B cell (primary cell): Measurements from ENCODE around the gene SGIP1. TPM values are rescaled to one million over a fixed set of nuclear protein-coding genes. Genes with fewer than 3 reads are reported as not detected.

Experiments
- ATAC-seq: fragments of 200-7000 bp; cut with Tn5 transposase; one replicate; pipeline ENCODE4 v1.10.0; 2021; ENCODE audit warnings: low read depth, mild to moderate bottlenecking, moderate number of reproducible peaks, moderate library complexity
- CTCF ChIA-PET: fragments of 350-600 bp; sonication (Branson Sonifier 250); formaldehyde crosslinking; loops from one replicate; lab custom pipeline; 2021; ENCODE audit warnings: antibody characterized with exemption, inconsistent platforms; lab: Charles Lee
- POLR2A ChIA-PET: fragments of 350-600 bp; sonication (Branson Sonifier 250); formaldehyde crosslinking; loops from one replicate; lab custom pipeline; 2021; ENCODE audit warnings: antibody characterized with exemption; lab: Charles Lee
- DNase-seq: peaks from one replicate; pipeline ENCODE4 v3.0.0; 2013
- H2AFZ ChIP-seq: 2 replicates; pipeline ENCODE4 v1.6.1; 2012; ENCODE audit warnings: mild to moderate bottlenecking, low read depth, low read length; ENCODE audit not compliant: insufficient read depth, poor library complexity, severe bottlenecking
- H3K27ac ChIP-seq, 2 donors: 1 replicate in 1 of 2; 2 replicates in 1 of 2; pipeline ENCODE4 v1.5.1; 2012 to 2013; ENCODE audit warnings: low read length in 2 of 2, mild to moderate bottlenecking in 2 of 2, moderate library complexity in 1 of 2
- H3K27me3 ChIP-seq, 4 experiments: fragments of 200-600 bp in 1 of 4; sonication (generic) in 1 of 4; replicated peaks in 1 of 4; 1 replicate in 2 of 4; 2 replicates in 2 of 4; pipeline versions ENCODE4 v1.6.1 to v1.7.0; 2013 to 2016; ENCODE audit warnings: low read length in 3 of 4, mild to moderate bottlenecking in 2 of 4, mixed read lengths in 1 of 4, moderate library complexity in 1 of 4; ENCODE audit not compliant: insufficient read depth in 4 of 4, control insufficient read depth in 3 of 4; ENCODE audit errors: control extremely low read depth in 1 of 4
- H3K36me3 ChIP-seq, 2 experiments: replicated peaks in 1 of 2; 1 replicate in 1 of 2; 2 replicates in 1 of 2; pipeline versions ENCODE4 v1.6.1 to v1.7.1; 2013; ENCODE audit warnings: low read length in 1 of 2; ENCODE audit not compliant: insufficient read depth in 2 of 2, control insufficient read depth in 1 of 2; ENCODE audit errors: control extremely low read depth in 1 of 2, extremely low read depth in 1 of 2
- H3K4me1 ChIP-seq, 2 donors: fragments of 200-600 bp in 1 of 2; sonication (generic) in 1 of 2; 1 replicate in 1 of 2; 2 replicates in 1 of 2; pipeline versions ENCODE4 v1.5.1 to v1.6.1; 2013 to 2017; ENCODE audit warnings: low read length in 2 of 2; ENCODE audit not compliant: control insufficient read depth in 2 of 2, insufficient read depth in 2 of 2
- H3K4me2 ChIP-seq: replicated peaks from 2 replicates; pipeline ENCODE3; 2012; ENCODE audit warnings: mild to moderate bottlenecking, low read depth, low read length; ENCODE audit not compliant: poor library complexity, severe bottlenecking
- H3K4me3 ChIP-seq, 5 experiments: fragments of 200-600 bp in 1 of 5; sonication (generic) in 1 of 5; 1 replicate in 3 of 5; 2 replicates in 2 of 5; pipeline versions ENCODE4 v1.5.1 to v1.7.0; 2011 to 2016; ENCODE audit warnings: low read length in 4 of 5, mild to moderate bottlenecking in 4 of 5, low read depth in 2 of 5, control low read depth in 1 of 5, moderate library complexity in 1 of 5; ENCODE audit not compliant: insufficient read depth in 1 of 5; ENCODE audit errors: control extremely low read depth in 1 of 5, extremely low read depth in 1 of 5
- H3K79me2 ChIP-seq: fragments of 200-600 bp; sonication (generic); one replicate; pipeline ENCODE4 v1.6.0; 2016; ENCODE audit warnings: low read length; ENCODE audit not compliant: control insufficient read depth, insufficient read depth
- H3K9ac ChIP-seq: fragments of 200-600 bp; sonication (generic); 2 replicates; pipeline ENCODE4 v1.6.1; 2017; ENCODE audit warnings: mild to moderate bottlenecking, low read length, moderate library complexity
- H3K9me3 ChIP-seq, 3 donors: one replicate each; pipeline versions ENCODE4 v1.6.1 to v1.7.1; 2013; ENCODE audit warnings: low read length in 2 of 3; ENCODE audit not compliant: control insufficient read depth in 2 of 3, insufficient read depth in 1 of 3; ENCODE audit errors: control extremely low read depth in 1 of 3
- H4K20me1 ChIP-seq: 2 replicates; pipeline ENCODE4 v1.6.0; 2012; ENCODE audit warnings: mild to moderate bottlenecking, low read length; ENCODE audit not compliant: insufficient read depth, control insufficient read depth, poor library complexity, severe bottlenecking
- H3K27ac Mint-ChIP-seq: one replicate; pipeline ENCODE4 v1.8.0; 2021; ENCODE audit warnings: mixed read lengths
- H3K27me3 Mint-ChIP-seq: one replicate; pipeline ENCODE4 v1.8.0; 2021; ENCODE audit warnings: mixed read lengths
- H3K4me1 Mint-ChIP-seq: one replicate; pipeline ENCODE4 v1.8.0; 2021; ENCODE audit warnings: mixed read lengths
- H3K4me3 Mint-ChIP-seq: one replicate; pipeline ENCODE4 v1.8.0; 2021; ENCODE audit warnings: mixed read lengths
- H3K9me3 Mint-ChIP-seq: one replicate; pipeline ENCODE4 v1.8.0; 2022; ENCODE audit warnings: mixed read lengths; ENCODE audit not compliant: insufficient read depth
- CTCF ChIP-seq: fragments of 200-600 bp; IDR thresholded peaks from one replicate; pipeline ENCODE4 v1.8.0; 2022; ENCODE audit warnings: antibody characterized with exemption, mild to moderate bottlenecking
- EZH2 ChIP-seq: IDR thresholded peaks from 2 replicates; pipeline ENCODE4 v1.6.1; 2012; ENCODE audit warnings: borderline replicate concordance, low read depth, mild to moderate bottlenecking, moderate library complexity, low read length; ENCODE audit not compliant: insufficient read depth, poor library complexity, severe bottlenecking
- WGBS: methylation state at CpG from one replicate; pipeline ENCODE4 v1.1.5; 2013; ENCODE audit warnings: missing lambda C conversion rate; ENCODE audit not compliant: insufficient coverage; 5-methylcytosine and 5-hydroxymethylcytosine counted together
- intact Hi-C: fragments of 100-400 bp; cut with micrococcal nuclease; formaldehyde crosslinking; loops from one replicate; pipeline ENCODE4 v1.10.0; 2022
- polyA plus RNA-seq: library from polyadenylated mRNA; depleted of rRNA; stranded (reverse); fragments of >200 nt; gene quantifications from 2 replicates; pipeline ENCODE4 v1.2.3, GENCODE V29; 2012
- total RNA-seq, 2 donors: library from RNA; stranded (reverse); fragments of 120-200 nt in 1 of 2; gene quantifications; 1 replicate in 1 of 2; 2 replicates in 1 of 2; pipeline versions ENCODE4 v1.2.3 to v1.2.4, GENCODE V29; 2013 to 2022

SGIP1 gene
- total and polyA plus RNA-seq, 2 donors (not counting 1 experiment from before 2014, with no cell fraction given): not detected

GRCh38 chr1:66775646-66776045 lies 241.7 kb downstream of the SGIP1 start:
- Mint-ChIP-seq H3K27me3 (peaks cover 16% of the 10 kb centered on the region), H3K4me3 (no peak overlapping the region), H3K27ac (no peak overlapping the region), H3K4me1 (no peaks in the 10 kb centered on the region), H3K9me3 (no peaks in the 10 kb centered on the region)
- Histone ChIP-seq H3K79me2 (no peaks in the 10 kb centered on the region), H3K9ac (no peak overlapping the region), H3K4me2 (no peak overlapping the region), H3K27ac (no peak overlapping the region), H3K9me3 (peaks cover 0 to 3% (median 0%) of the 10 kb centered on the region in 3 donors), H3K4me1 (no peaks in the 10 kb centered on the region), H2AFZ (no peak overlapping the region), H3K4me3 (no peak overlapping the region), H3K36me3 (no peaks in the 10 kb centered on the region), H3K27me3 (no peaks in the 10 kb centered on the region), H4K20me1 (no peaks in the 10 kb centered on the region)
- WGBS: 100% methylated on average over 3 of the region's 3 CpGs
- no peak for TF ChIP-seq EZH2
- TF ChIP-seq CTCF: no peak
- DNase-seq (no peak), ATAC-seq (no peak)
- intact Hi-C loops: no loop called here
- ChIA-PET POLR2A (no interaction called here), CTCF (interaction anchor here (1.2 kb wide), 1 partner anchor 150 kb away, joined by 3 read pairs; no protein-coding TSS in a partner anchor)

- CTCF ChIA-PET: interaction anchor here (0.9 to 2.3 kb wide), 2 partner anchors 10 to 371 kb away, joined by 3 to 6 read pairs; no protein-coding TSS in a partner anchor
- intact Hi-C loops: no loop called here
- H3K9ac ChIP-seq: no peak overlapping the region
Observed at GRCh38 chr1:66777831-66778230, 243.9 kb downstream of the SGIP1 start.

More at GRCh38 chr1:66777831-66778230, 243.9 kb downstream of the SGIP1 start:
- Mint-ChIP-seq H3K4me1 (no peaks in the 10 kb centered on the region), H3K9me3 (no peaks in the 10 kb centered on the region), H3K27ac (no peak overlapping the region), H3K27me3 (peaks cover 16% of the 10 kb centered on the region), H3K4me3 (no peak overlapping the region)
- WGBS: 50% methylated on average over 2 of the region's 3 CpGs
- DNase-seq (no peak), ATAC-seq (no peak)
- H3K4me1 ChIP-seq: no peaks in the 10 kb centered on the region
- H2AFZ ChIP-seq: no peak overlapping the region
- POLR2A ChIA-PET: no interaction called here
- H3K27ac ChIP-seq: no peak overlapping the region
- no peaks in the 10 kb centered on the region for H4K20me1 ChIP-seq
- H3K4me2 ChIP-seq: no peak overlapping the region
- H3K9me3 ChIP-seq: peaks cover 0 to 3% (median 0%) of the 10 kb centered on the region in 3 donors
- H3K4me3 ChIP-seq: no peak overlapping the region
- TF ChIP-seq EZH2: no peak
- no peak for TF ChIP-seq CTCF
- H3K79me2 ChIP-seq: no peaks in the 10 kb centered on the region
- H3K27me3 ChIP-seq: no peaks in the 10 kb centered on the region
- no peaks in the 10 kb centered on the region for H3K36me3 ChIP-seq
